ENCODE data around the gene PROK2. TPM values are rescaled to one million over a fixed set of nuclear protein-coding genes. Genes with fewer than 3 reads are reported as not detected.

Gene PROK2, protein sequence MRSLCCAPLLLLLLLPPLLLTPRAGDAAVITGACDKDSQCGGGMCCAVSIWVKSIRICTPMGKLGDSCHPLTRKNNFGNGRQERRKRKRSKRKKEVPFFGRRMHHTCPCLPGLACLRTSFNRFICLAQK
- total RNA-seq, result 0.94 TPM

GRCh38 chr3:71784914-71785531 lies at the start of gene PROK2:
Gene PROK2, minus strand, starts transcription at chr3:71785148. Its CDS starts 96 bp downstream, at chr3:71785052.
- no peak for DNase-seq

GRCh38 chr3:71831599-71831998 lies 46.7 kb upstream of the PROK2 start:
- no peak for DNase-seq

DNA sequence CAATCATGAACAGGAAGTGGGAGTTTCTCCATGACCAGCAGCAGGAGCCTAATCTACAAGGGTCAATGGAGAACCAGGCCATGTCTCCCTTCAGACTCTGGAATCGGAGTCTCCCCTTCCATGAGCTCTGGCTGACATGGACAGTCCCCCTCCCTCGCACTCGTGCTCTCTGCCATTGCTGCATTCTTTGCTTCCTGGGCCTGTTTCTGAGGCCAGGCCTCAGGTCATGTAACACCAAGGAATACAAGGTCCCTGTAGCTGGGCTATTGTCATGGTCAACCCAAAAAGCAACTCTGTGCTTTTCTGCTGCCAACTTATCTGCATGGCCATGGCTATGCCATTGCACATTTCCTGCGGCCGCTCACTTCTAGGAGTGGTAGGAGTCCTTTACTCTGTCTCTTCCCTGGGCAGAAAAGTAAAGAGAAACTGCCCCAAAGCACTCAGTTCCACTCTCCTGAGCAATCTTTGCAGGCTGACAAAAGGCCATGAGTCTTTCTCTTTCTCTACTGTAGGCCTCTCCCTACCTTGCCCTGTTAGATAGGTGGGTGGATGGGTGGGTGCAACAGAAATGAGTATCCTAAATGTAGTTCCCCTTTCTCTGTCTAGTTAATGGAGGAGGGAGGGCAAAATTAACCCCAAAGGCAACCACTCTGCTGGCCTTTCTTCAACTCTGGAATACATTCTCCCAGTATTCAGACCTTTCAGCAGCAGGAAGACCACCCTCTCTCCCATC lies 40.8 kb upstream of the PROK2 start:
- DNase-seq, result no peak

- DNase-seq, result no peak
These were observed 36.2 kb upstream of the PROK2 start for GRCh38 chr3:71821116-71821515.

GRCh38 chr3:71817262-71817661 lies 32.3 kb upstream of the PROK2 start:
- DNase-seq, result no peak

DNA sequence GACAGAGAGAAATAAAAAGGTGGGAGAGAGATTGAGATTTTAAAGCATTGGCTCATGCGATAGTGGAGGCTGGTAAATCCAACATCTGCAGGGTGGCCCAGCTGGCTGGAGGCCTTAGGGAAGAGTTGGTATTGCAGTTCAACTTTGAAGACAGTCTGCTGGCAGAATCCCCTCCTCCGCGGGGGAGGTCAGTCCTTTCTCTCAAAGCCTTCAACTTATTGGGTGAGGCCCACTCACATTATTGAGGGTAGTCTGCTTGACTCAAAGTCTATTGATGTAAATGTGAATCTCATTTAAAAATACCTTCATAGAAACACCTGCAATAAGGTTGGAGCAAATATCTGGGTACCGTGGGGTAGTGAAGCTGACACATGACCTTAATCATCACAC lies 31.8 kb upstream of the PROK2 start:
- no peak for DNase-seq

GRCh38 chr3:71815340-71816067 lies 30.6 kb upstream of the PROK2 start:
- no peak for DNase-seq

- no peak for DNase-seq
These were observed 28.8 kb upstream of the PROK2 start for GRCh38 chr3:71813704-71814103.

- no peak for DNase-seq
These were observed 28.1 kb upstream of the PROK2 start for GRCh38 chr3:71813073-71813472.

GRCh38 chr3:71810056-71810455 lies 25.1 kb upstream of the PROK2 start:
- DNase-seq, result no peak

- no peak for DNase-seq
These were observed 24.5 kb upstream of the PROK2 start for GRCh38 chr3:71809321-71810026.

- DNase-seq, result no peak
These were observed 21.8 kb upstream of the PROK2 start for GRCh38 chr3:71806736-71807135.

- no peak for DNase-seq
These were observed 20.7 kb upstream of the PROK2 start for GRCh38 chr3:71805691-71806090.

DNA sequence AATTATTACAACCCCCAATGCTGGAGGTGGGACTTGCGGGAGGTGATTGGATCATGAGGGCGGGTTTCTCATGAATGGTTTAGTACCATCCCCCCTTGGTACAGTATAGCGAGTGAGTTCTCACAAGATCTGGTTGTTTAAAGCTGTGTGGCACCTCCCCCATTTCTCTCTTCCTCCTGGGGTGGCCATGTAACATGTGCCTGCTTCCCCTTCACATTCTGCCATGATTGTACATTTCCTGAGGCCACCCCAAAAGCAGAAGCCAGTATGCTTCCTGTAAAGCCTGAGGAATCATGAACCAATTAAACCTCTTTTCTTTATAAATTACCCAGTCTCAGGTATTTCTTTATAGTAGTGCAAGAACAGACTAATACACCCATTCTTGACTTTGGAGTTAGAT lies 20.3 kb upstream of the PROK2 start:
- DNase-seq, result no peak

- DNase-seq, result no peak
These were observed 18.3 kb upstream of the PROK2 start for GRCh38 chr3:71803248-71803647.

GRCh38 chr3:71801986-71802385 lies 17.0 kb upstream of the PROK2 start:
- no peak for DNase-seq

DNA sequence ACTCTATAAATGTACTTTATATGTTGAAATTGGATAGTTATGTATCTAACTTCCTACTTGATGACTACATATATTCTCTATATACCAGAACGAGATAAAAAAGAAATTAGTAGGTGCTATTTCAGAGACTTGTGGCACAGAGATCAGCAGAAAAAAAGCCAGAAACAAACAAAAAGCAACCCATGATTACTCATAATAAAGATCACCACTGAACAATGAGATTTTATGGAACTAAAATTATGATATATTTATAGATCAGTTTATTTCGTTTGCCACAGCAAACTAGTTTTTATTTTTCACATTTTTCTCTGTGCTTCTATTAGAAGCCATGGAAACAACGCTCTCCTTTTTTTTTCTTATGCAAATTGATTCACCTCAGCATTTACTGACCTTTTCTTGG lies 15.1 kb upstream of the PROK2 start:
- no peak for DNase-seq

GRCh38 chr3:71797455-71797854 lies 12.5 kb upstream of the PROK2 start:
- no peak for DNase-seq

GRCh38 chr3:71796290-71796689 lies 11.3 kb upstream of the PROK2 start:
- no peak for DNase-seq

GRCh38 chr3:71791634-71792033 lies 6.7 kb upstream of the PROK2 start:
- no peak for DNase-seq

GRCh38 chr3:71789922-71790321 lies 5.0 kb upstream of the PROK2 start:
- no peak for DNase-seq

- no peak for DNase-seq
These were observed 3.0 kb upstream of the PROK2 start for GRCh38 chr3:71787851-71788405.
